GM21619 (cell line): ENCODE results near the gene MED8.

Source experiments
- ATAC-seq: cut with Tn5 transposase; IDR thresholded peaks from one replicate; pipeline ENCODE4 v1.9.1; 2021; ENCODE audit not compliant: unreplicated experiment

Gene MED8

DNA sequence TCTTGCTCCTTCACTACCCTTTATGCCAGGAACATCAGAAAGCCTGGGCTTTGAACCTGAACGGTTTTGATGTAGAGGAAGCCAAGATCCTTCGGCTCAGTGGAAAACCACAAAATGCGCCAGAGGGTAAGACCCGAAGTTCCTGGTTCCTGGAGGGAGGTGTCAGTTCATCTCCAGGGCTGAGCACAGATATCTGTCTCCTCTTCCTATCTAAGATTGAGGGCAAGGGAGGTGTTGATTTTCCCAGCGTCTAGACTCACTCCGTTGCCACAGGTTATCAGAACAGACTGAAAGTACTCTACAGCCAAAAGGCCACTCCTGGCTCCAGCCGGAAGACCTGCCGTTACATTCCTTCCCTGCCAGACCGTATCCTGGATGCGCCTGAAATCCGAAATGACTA lies 29.9 kb downstream of the MED8 start:
- no peak for ATAC-seq

DNA sequence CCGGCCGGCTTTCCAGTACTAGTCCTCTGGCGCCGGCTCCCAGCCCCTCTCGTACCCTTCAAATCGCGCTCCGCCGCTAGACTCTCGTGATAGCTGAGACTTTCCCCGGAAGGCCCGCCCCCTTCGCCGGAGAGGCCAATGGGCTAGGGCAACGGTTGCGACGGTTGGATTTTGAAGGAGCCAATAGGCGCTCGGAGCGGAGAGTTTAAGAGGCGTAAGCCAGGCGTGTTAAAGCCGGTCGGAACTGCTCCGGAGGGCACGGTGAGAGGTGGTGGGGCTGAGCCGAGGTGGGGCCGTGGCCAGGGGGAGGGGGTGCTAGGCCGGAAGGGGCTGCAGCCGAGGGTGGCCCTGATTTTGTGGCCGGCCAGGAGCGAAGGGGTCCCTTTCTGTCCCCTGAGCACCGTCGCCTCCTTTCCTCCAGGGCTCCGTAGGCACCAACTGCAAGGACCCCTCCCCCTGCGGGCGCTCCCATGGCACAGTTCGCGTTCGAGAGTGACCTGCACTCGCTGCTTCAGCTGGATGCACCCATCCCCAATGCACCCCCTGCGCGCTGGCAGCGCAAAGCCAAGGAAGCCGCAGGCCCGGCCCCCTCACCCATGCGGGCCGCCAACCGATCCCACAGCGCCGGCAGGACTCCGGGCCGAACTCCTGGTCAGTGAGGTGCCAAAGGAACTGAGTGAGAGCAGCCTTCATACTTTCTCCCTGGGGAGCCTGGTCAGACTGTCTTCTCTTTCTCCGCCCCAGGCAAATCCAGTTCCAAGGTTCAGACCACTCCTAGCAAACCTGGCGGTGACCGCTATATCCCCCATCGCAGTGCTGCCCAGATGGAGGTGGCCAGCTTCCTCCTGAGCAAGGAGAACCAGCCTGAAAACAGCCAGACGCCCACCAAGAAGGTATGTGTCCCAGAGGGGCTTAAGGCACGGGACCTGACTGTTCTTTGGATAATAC lies 30.6 kb downstream of the MED8 start, which contains the start of gene CDC20:
CDC20 (plus strand) TSS at position 236 of the 948 bp plus-strand sequence; CDS start at position 471, 235 bp downstream.
- ATAC-seq: peak; percentile 93

DNA sequence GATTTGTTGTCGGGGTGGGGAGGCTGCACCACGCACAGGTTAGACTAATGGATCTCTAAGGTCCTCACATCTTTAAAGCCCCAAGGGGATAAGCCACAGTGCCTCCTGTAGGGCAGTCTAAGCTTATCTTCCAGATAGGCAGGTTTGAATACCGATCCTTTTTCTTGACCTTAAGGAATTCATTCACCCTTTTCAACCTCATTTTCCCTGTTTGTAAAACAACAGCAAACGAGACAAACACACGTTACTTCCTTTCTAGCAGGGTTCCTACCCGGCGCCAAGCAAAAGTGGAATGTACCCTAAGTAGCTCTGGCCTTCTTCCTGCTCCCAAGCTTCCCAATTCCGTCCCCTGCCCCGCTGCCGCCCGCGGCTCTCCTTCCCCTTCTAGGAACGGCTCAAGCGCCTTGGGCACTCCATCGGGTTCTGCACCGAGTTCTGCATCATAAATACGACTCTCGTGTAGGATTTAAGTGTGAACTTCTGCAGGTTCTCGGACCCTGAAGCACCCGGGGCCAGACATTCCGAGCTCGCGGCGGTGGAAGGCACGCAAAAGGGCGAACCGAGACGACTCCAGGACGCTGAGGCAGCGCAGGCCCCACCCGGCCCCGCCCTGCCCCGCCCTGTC lies 31.4 kb downstream of the MED8 start:
- peak; percentile 27 for ATAC-seq

DNA sequence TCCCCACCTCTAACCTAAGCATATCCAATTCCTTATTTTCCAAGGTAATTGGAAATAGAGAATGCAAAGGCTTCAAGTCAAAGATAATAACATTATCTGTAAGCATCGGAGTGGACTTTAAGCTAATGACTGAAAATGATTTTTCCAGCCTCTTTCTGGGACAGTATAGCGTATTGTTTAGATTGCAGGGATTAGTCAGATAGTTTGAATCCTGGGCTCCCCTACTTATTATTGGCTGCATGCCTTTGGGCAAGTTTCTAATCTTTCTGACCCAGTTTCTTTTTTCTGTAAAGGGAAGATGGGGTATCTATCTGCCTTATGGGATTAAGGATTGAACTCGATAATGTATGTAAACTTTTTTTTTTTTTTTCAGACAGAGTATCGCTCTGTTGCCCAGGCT lies 32.3 kb downstream of the MED8 start:
- no peak for ATAC-seq

DNA sequence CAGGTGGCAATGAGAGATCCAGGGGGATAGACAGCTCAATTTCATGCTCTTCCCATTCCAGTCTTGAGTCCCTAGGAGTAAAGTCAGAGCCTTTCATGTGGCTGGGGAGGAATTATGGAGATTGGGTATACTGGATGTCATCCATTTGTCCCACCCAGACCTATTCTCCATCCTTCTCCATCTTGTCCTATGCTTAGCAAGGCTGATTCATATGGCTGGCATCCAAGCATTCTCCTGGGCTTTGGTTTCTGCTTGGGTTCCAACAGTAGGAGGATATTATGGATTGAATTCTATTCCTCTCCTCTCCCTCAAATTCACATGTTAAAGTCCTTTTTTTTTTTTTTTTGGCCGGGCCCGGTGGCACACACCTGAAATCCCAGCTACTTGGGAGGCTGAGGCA lies 34.7 kb downstream of the MED8 start:
- no peak for ATAC-seq

DNA sequence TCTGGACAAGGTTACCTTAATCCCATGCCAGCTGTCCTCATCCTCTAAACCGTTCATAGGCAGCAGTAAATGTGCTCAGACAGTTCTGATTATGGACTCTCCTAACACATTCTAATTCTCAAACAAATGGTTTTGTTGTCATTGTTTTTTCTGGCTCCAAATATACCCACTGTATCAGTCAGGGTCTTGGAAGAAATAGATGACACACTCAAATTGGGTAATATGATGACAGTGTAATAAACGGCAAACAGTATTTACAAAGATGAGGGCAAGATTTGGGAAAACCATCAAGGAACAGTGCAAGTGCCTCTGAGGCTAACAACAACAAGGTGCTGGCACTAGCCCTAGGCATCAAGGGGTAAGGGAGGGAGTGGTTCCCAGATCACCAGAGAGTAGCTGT lies 35.1 kb downstream of the MED8 start:
- no peak for ATAC-seq

DNA sequence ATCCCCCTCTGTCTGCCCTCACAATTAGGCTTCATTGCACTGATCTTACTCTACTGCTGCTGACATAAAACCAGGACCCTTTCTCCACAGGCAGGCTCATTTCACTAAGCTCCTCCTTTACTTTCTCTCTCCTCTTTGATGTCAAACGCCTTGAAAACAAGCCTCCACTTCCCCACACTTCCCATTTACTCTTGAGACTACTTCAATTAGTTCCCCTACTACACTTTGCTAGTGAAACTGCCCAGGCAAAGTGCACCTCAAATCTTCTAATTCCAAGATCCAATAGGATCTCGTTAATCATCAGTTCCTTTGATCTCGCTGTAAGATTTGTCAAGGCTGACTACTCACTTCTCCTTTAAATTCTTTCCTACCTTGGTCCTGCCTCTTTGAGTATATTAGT lies 36.7 kb downstream of the MED8 start:
- ATAC-seq: no peak

DNA sequence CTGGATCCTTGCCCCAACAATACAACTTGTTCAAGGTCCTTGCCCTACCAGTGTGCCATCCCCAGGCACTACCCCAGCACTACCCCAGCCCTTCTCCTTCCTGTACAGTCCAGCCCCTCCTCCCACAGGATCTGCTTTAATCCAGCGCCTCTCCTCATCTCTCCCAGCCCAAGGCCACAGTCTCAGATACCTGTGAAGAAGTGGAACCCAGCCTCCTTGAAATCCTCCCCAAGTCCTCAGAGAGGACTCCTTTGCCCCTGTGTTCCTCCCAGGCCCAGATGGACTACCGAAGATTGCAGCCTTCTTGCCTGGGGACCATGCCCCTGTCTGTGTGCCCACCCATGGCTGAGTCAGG lies 37.3 kb downstream of the MED8 start:
- no peak for ATAC-seq

DNA sequence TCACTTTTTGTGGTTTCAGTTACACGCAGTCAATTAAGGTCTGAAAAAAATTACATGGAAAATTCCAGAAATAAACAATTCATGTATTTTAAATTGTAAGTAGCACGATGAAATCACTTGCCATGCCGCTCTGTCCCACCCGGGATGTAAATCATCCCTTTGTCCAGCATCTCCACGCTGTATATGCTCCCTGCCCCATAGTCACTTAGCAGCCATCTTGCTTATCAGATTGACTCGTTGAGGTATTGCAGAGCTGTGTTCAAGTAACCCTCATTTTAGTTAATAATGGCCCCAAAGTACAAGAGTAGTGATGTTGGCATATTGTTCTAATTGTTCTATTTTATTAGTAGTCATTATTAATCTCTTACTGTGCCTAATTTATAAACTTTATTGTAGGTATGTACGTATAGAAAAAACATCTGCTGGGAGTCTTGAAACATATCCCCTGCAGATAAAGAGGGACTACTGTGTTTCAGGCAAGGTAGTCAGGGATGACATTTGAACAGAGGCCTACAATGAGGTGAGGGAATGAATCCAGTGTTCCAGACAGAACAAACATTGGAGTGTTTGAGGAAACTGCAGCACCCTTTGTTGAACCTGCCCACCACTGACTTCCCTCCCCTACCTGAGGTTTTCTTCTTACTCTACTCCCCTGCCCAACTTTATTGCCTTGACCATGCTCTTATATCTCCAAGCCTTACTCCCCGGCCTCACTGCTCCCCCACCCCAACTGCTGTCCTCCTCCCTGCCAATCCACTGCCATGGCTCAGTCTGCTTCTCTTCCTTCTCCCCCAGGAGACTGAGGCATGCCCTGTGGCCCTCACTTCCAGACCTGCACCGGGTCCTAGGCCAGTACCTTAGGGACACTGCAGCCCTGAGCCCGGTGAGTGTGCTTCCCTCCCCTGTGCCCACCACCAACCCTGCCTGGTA lies 37.9 kb downstream of the MED8 start:
- no peak for ATAC-seq

DNA sequence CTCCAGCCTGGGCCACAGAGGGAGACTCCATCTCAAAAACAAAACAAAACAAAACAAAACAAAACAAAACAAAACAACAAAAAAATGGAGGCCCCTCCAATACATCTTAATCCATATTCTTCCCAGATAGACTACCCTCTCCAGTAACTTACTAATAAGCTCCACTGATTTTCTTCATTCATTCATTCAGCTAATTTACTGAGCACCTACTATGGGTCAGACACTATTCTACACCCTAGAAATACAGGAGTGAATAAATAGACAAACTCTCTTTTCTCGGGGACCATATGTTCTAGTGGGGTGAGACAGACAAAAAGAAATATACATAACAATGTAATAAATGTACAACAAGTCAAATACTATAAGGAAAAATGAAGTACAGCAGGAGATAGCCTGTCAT lies 38.6 kb downstream of the MED8 start:
- no peak for ATAC-seq

DNA sequence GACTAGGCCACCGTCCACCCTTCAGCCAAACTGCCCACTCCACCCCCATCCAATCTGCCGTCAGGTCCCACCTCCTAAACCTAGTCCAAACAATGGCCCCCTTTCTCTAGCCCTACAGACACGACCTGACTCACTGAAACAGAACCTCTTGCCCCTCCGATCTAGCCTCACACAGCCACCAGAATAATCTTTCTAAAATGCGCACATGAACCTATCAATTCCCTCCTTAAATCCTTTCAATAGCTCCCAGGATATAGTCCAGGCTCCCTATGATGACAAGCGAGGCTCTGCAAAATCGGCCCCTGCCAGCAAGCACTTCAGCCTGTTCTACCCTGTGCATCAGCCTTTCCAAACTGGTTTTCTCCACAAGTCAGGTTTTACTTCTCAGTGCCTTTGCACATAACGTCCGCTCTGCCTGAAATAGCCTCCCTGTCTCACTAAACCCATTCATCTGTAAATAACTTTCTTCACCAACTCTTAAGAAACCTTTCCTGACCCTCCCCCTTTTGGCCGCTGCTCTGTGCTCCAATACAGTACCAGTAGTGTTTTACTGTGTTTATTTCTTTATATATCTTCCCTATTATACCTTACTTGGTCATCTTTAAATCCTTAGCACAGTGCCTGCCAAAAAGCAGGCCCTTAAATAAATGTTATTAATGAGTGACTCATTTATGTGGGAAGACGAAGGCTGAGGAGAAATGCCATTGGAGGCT lies 39.9 kb downstream of the MED8 start:
- ATAC-seq: no peak

DNA sequence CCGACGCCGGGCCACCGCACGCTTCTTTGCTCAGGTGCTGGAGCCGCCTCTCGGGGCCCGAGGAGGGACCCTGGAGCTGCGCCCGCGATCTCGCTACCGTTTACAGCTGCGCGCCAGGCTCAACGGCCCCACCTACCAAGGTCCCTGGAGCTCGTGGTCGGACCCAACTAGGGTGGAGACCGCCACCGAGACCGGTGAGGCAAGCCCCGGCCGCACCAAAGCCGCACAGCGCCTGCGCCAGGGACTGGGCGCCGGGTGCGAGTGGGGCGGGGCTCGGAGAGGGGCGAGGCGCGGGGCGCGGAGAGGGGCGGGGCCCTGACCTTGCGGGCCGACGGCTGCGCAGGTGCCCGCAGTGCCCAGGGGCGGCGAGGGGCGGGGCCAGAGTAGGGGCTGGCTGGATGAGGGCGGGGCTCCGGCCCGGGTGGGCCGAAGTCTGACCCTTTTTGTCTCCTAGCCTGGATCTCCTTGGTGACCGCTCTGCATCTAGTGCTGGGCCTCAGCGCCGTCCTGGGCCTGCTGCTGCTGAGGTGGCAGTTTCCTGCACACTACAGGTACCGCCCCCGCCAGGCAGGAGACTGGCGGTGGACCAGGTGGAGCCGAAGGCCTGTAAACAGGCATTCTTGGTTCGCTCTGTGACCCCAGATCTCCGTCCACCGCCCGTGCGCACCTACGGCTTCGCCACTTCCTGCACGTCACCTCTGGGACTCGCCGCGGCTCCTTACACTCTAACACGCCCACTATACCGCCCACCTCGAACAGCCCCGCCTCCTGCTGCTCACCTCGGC lies 40.6 kb downstream of the MED8 start:
- no peak for ATAC-seq

DNA sequence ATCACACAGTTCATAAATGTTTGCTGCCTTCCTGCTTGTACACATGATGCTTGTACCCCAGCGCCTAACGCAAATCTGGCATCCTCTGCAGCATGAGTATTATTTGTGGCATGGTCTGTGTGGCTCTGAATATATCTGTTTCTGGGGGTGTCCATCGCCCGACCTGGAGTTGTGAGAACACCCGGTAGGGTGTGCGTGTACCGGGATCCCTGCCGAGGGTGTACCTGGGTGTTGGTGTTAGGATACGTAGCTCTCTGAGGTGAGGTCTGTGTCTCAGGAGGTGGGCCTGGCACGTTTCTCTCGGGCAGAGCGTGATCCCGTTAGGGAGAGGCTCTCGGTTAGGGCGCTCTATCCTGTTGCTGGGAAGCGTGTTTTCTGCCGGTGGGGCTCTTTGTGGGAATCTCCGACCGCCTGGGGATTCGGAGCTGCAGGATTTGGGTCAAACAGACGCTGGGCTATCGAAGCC lies 41.2 kb downstream of the MED8 start:
- no peak for ATAC-seq

DNA sequence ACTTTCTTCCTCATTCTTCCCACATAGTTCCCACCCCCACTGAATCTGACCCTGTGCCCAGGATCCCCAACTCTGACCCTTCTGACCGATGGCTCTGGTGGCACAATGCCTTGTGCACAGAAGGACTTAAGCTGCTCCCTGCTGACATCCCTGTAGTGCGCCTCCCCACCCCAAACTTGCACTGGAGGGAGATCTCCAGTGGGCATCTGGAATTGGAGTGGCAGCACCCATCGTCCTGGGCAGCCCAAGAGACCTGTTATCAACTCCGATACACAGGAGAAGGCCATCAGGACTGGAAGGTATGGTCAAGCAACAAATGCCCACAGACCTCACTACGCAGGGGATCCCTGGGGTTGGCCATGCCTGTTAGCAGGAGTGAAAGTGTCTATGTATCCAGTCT lies 43.0 kb downstream of the MED8 start:
- ATAC-seq: no peak

DNA sequence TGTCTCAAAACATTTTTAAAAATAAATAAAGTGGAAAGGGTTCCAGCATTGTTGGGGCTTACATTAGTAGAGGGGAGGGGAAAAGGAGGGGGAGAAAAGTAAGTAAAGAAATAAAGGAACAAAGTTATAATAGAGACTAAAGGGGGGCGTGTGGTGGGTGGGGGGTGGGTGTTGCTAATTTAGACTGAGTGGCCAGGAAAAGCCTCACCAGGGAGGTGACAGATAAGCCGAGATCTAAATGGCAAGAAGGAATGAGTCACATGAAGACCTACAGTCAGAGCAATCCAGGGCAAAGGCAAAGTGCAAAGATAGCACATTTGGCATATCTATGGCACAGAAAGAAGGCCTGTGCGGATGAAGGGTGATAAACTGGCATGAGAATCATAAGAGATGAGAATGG lies 44.5 kb downstream of the MED8 start:
- ATAC-seq: no peak

DNA sequence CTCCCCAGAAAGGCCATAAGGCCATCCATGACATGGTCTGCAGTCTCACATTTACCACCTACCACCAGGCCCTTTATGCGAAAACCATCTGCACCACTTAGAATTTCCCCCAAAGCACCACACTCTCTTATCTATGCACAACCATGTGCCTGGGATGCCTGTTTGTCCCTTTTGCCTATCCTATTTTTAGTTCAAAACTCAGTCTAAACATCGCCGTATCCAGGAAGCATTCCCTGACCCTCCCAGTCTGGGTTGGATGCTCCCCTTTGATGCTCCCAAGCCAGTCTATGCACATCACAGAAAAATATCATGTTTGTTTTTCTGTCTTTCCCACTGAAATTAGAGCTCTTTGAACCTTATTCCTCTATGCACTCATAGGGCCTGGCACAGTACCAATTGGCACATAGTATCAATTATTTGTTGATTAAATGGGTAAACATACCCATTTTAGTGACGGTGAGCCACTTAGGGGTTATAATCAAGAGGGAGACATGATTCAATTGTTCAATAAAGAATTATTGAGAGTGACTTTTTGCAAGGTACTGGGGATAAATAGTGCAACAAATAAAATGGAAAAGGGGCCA lies 45.2 kb downstream of the MED8 start:
- ATAC-seq: no peak

DNA sequence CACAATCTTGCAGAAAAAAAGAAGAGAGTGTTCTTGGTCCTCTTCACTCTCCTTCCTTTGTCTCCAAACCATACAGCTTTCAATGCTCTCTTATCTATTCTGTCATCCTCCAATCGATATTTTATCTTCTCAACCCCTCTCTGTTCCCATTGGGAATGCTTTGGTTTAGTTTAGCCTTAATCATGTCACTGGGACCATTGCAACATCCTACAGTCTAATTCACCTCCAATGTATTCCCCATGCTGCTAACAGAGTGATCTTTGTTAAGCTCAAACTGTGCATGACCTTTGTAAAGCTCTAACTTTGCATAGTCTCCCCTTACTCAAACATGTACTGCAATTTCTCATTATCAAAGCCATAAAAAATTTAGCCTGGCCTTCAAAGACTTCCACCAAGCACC lies 49.0 kb downstream of the MED8 start:
- ATAC-seq: no peak

DNA sequence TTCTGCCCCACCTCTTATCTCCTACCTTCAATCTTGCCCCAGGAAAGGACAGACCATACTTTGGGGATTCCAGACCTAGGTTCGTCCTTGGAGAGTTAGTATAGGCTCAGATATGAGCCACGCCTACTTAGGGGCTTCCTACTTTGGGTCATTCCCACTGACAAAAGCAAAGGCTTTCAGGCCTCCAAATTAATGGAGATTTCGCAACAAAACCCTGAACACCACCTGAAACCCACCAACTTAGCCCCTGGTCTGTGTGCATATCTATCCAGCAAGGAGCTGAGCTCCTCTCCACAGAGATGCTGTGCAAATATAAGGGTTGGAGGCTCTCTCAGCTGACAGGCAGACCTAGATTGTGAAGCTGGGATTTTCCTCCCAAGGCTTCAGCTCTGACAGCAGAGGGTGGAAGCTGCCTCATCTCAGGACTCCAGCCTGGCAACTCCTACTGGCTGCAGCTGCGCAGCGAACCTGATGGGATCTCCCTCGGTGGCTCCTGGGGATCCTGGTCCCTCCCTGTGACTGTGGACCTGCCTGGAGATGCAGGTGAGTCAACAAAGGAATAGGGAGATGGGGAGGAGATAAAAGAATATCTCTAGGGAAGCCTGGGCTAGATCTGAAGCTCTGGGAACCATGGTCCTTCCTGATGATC lies 49.9 kb downstream of the MED8 start:
- no peak for ATAC-seq

DNA sequence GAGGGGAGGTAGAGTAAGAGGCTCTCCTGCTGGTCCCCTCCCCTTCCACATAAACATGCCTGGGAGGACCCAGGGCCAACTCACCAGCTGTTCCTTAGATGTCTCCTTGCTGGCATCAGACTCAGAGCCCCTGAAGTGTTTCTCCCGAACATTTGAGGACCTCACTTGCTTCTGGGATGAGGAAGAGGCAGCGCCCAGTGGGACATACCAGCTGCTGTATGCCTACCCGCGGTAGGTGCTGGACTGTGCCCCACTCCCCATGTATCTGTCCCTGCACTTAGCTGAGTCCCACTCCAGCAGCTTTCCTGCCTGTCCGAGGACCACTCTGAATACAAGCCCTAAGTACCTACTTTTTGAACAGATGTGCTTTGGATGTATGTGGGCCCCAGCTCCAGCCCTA lies 51.6 kb downstream of the MED8 start:
- ATAC-seq: no peak
